ENCODE data around the gene SLC22A23. TPM values are rescaled to one million over a fixed set of nuclear protein-coding genes. Genes with fewer than 3 reads are reported as not detected.

Gene SLC22A23
- total RNA-seq, 4 donors from 2014 or later: 16.6 to 21.8 (median 17.6) TPM

GRCh38 chr6:3422435-3423070, 34.3 kb downstream of the SLC22A23 start:
- no peaks in the 10 kb centered on the region for H3K27me3 ChIP-seq
- peaks cover 8 to 20% of the 10 kb centered on the region in 2 donors for H3K4me1 ChIP-seq
- intact Hi-C loops (cut with DNase I): no loop called here
- 89 to 92% methylated on average over 6 of the region's 6 CpGs for WGBS, 2 donors
- H3K36me3 ChIP-seq: no peaks in the 10 kb centered on the region
- TF ChIP-seq CTCF (IDR thresholded peaks at IDR 0.05) (no peak), POLR2A (IDR thresholded peaks at IDR 0.05) (no peak)
- H3K4me3 ChIP-seq (replicated peaks in 1 of 3): no peak overlapping the region
- DNase-seq: no peak
- no peaks in the 10 kb centered on the region for H3K9me3 ChIP-seq
- no peak overlapping the region for H3K27ac ChIP-seq

GRCh38 chr6:3421791-3422434, 34.9 kb downstream of the SLC22A23 start:
- DNase-seq: no peak
- Histone ChIP-seq H3K27me3 (no peaks in the 10 kb centered on the region), H3K9me3 (no peaks in the 10 kb centered on the region), H3K27ac (no peak overlapping the region), H3K4me1 (peaks cover 4 to 14% of the 10 kb centered on the region in 2 donors), H3K4me3 (replicated peaks in 1 of 3) (no peak overlapping the region), H3K36me3 (no peaks in the 10 kb centered on the region)
- TF ChIP-seq POLR2A (IDR thresholded peaks at IDR 0.05) (no peak), CTCF (IDR thresholded peaks at IDR 0.05) (no peak)
- 76 to 79% methylated on average over 13 of the region's 13 CpGs for WGBS, 2 donors
- intact Hi-C loops (cut with DNase I): no loop called here

GRCh38 chr6:3421143-3421542, 35.7 kb downstream of the SLC22A23 start:
- Histone ChIP-seq H3K4me1 (peaks cover 4 to 8% of the 10 kb centered on the region in 2 donors), H3K36me3 (no peaks in the 10 kb centered on the region), H3K27ac (no peak overlapping the region), H3K9me3 (no peaks in the 10 kb centered on the region), H3K4me3 (replicated peaks in 1 of 3) (no peak overlapping the region), H3K27me3 (no peaks in the 10 kb centered on the region)
- DNase-seq: no peak
- TF ChIP-seq POLR2A (IDR thresholded peaks at IDR 0.05) (no peak), CTCF (IDR thresholded peaks at IDR 0.05) (no peak)
- 94 to 95% methylated on average over 3 of the region's 3 CpGs for WGBS, 2 donors
- intact Hi-C loops (cut with DNase I): no loop called here

- no peak for TF ChIP-seq POLR2A (IDR thresholded peaks at IDR 0.05)
- Histone ChIP-seq H3K4me3 (replicated peaks in 1 of 3) (no peak overlapping the region), H3K27me3 (no peaks in the 10 kb centered on the region), H3K36me3 (no peaks in the 10 kb centered on the region), H3K27ac (no peak overlapping the region), H3K4me1 (peaks cover 8 to 12% of the 10 kb centered on the region in 2 donors), H3K9me3 (no peaks in the 10 kb centered on the region)
- 54 to 63% methylated on average over 3 of the region's 3 CpGs for WGBS, 2 donors
- DNase-seq: peak; percentile 39 to 45
- intact Hi-C loops (cut with DNase I): no loop called here
Observed at GRCh38 chr6:3419624-3420272, 37.1 kb downstream of the SLC22A23 start.

DNA sequence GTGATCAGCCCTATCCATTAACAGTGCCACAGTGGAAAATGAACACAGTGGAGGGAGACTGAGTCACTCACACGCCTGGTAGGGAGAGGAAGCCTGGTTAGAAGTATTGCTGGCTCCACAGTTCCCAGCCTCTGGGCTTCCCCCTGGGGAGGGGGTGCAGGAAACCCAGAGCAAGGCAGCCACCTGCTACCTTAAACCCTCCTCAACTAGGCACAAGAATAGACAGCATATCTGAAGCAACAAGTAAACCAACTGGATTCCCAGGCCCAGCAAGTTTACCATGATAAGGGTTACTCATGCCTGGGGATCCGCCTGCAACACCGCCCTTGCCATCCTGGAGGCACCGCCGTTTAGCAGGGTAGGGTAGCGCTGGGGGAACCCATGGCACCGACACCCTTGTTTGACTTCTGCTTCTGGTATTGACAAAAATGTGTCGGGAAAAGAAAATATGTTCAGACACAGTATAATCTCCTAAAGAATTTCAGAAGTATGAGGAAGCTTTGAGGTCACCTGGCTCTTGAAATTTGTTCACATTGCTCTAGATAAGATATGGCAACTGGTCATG, 38.3 kb downstream of the SLC22A23 start:
- no peaks in the 10 kb centered on the region for H3K27me3 ChIP-seq
- no peak overlapping the region for H3K27ac ChIP-seq
- no peak for DNase-seq
- peaks cover 8 to 12% of the 10 kb centered on the region in 2 donors for H3K4me1 ChIP-seq
- WGBS, 2 donors: 92 to 97% methylated on average over 8 of the region's 8 CpGs
- H3K4me3 ChIP-seq (replicated peaks in 1 of 3): no peak overlapping the region
- intact Hi-C loops (cut with DNase I): no loop called here
- no peak for TF ChIP-seq POLR2A (IDR thresholded peaks at IDR 0.05)
- TF ChIP-seq CTCF (IDR thresholded peaks at IDR 0.05): no peak
- no peaks in the 10 kb centered on the region for H3K9me3 ChIP-seq
- H3K36me3 ChIP-seq: no peaks in the 10 kb centered on the region
